GM12891 (cell line): ENCODE results near the gene WFIKKN1.

Source experiments
- POLR2A ChIP-seq: IDR thresholded peaks from 2 replicates; pipeline ENCODE4 v1.6.1; 2011; ENCODE audit warnings: low read depth, low read length, control low read depth
- POLR2AphosphoS5 ChIP-seq: IDR thresholded peaks from 2 replicates; pipeline ENCODE4 v1.6.1; 2011; ENCODE audit warnings: low read depth, low read length, control low read depth

- no peak for TF ChIP-seq POLR2A
- TF ChIP-seq POLR2AphosphoS5: no peak
Observed at GRCh38 chr16:638034-638543, 7.3 kb downstream of the WFIKKN1 start.
